Stimulated activated CD4-positive, alpha-beta T cell treated with anti-CD3 and anti-CD28 coated beads, TNF-alpha, amount 100 ng/mL, for 1 hour (primary cell): ENCODE data around the gene ITIH3.

Experiments
- DNase-seq, 3 donors: peaks; one replicate each; pipeline ENCODE4 v3.0.0-alpha.2; 2020; ENCODE audit warnings: low read depth in 3 of 3, low spot score in 1 of 3

Gene ITIH3

DNA sequence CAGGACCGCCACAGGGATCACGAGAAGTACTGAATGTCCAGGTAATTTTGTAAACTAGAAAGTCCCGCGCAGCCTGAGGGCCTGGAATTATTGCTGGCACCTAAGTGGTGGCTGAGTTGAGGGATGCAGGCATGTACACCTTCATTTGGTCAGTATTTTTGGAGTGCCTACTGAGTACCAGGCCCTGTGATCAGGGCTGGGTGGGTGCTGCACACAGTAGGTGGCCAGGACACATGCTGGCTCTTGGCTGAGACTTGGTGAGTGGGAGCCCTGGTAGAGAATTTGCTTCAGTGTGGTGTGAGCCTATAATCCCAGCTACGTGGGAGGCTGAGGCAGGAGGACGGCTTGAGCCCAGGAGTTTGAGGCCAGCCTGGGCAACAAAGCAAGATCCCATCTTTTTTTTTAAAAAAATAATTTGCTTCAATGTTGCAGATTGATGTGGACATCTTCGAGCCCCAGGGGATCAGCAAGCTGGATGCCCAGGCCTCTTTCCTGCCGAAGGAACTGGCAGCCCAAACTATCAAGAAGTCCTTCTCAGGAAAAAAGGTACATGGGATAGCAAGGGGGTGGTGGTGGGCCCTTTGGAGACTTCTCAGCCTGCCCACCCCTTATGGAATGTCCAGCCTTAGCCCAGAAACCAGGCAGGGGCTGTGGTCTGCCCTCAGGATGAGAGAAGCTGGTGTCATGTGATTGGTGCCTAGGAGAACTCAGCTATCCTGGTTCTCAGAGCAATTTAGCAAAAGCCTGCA is 14.6 kb upstream of the ITIH3 start:
- DNase-seq = no peak

DNA sequence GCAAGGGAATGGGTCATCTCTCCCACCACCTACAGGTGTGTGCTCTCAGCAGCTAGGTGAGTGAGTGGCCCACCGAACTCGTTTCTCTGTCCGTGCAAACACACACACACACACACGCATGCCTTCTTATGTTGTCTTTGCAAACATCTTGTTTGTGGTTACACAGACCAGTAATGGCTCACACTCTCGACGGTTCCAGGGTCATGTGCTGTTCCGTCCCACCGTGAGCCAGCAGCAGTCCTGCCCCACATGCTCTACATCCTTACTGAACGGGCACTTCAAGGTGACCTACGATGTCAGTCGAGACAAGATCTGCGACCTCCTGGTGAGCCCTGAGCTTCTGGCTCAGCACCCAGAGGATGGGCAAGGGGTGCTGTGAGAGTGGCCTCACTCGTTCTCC is 12.9 kb upstream of the ITIH3 start:
- DNase-seq = no peak

DNA sequence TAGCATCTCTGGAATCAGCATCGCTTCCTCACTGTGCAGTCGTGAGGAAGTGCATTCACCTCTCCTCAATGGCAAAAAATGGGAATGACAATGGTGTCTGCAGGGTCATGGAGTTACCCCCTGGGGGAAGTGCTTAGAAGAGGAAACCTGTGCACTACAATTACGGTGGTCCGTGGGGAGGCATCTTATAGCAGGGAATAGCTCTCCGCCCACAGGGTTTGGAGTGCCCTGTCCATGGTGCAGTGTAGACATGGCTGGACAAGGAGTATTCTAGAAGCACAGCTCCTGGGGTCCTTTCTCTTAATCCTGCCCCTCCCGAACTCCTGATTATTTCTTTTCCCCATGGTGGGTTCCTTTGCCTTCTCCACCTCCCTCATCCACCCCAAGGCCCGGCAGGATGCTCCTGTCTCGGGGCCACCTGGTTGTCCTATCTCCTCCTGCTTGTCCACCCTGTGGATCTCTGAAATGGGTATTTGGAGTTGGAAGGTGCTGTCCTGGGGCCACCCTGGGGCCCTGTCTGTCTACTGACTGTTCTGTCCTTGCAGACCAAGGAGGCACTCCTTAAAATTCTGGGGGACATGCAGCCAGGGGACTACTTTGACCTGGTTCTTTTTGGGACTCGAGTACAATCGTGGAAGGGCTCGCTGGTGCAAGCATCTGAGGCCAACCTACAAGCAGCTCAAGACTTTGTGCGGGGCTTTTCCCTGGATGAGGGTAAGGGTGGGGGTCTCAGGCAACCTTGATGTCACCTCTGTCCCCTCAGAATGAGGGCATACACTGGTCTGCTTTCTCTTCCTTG is 12.0 kb upstream of the ITIH3 start:
- no peak for DNase-seq

DNA sequence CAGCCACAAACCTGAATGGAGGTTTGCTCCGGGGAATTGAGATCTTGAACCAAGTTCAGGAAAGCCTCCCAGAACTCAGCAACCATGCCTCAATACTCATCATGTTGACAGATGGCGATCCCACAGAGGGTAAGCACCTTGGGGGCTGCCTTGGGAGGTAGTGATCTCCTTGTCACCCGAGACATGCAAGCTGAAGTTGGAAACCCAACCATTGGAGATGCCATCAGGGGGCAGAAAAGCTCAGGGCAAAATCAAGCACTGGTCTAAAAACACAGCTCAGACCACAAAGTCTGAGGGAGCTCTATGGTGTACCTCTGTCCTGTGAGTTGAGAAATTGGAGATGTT is 11.4 kb upstream of the ITIH3 start:
- DNase-seq = no peak

DNA sequence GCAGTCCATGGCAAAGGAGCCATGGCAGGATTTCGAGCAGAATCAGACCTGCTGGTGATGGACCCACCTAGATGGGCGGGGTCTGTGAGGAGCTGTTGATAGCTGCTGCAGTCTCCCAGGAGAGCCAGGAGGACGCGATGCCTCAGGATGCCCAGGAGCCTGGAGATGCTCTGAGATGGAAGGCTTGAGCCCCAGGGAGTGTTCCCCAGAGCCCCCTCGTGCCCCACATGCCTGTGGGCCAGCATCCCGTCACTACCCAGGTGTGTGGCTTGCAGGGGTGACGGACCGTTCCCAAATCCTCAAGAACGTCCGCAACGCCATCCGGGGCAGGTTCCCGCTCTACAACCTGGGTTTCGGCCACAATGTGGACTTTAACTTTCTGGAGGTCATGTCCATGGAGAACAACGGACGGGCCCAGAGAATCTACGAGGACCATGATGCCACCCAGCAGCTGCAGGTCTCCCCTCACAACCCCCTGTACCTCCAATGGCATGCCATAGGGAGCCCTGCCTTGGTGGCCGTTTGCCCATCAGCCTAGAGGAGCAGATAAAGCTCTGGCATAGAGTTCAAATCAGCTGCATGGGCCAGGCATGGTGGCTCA is 10.5 kb upstream of the ITIH3 start:
- no peak for DNase-seq

DNA sequence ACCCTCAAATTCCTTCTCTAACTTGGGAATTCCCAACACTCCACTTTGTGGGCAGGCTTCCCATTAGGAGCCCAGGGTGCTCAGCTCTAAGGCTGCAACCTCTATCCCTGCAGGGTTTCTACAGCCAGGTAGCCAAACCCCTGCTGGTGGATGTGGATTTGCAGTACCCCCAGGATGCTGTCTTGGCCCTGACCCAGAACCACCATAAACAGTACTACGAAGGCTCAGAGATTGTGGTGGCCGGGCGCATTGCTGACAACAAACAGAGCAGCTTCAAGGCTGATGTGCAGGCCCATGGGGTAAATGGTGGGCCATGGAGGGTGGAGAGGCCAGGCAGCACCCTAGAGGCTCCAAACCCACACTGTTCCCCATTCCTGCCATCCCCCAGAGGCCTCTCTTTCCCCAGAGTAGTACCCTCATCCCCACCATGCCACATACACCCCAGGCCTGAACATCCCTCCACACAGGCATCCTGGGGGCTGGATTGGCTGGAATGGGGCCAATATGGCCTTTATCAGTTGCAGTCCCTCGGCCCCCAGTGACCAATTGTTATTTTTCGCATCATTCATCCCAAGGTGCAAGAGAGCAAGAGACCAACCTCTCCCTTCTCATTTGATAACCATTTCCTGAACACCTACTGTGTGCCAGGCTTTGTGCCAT is 9.5 kb upstream of the ITIH3 start:
- DNase-seq = no peak

DNA sequence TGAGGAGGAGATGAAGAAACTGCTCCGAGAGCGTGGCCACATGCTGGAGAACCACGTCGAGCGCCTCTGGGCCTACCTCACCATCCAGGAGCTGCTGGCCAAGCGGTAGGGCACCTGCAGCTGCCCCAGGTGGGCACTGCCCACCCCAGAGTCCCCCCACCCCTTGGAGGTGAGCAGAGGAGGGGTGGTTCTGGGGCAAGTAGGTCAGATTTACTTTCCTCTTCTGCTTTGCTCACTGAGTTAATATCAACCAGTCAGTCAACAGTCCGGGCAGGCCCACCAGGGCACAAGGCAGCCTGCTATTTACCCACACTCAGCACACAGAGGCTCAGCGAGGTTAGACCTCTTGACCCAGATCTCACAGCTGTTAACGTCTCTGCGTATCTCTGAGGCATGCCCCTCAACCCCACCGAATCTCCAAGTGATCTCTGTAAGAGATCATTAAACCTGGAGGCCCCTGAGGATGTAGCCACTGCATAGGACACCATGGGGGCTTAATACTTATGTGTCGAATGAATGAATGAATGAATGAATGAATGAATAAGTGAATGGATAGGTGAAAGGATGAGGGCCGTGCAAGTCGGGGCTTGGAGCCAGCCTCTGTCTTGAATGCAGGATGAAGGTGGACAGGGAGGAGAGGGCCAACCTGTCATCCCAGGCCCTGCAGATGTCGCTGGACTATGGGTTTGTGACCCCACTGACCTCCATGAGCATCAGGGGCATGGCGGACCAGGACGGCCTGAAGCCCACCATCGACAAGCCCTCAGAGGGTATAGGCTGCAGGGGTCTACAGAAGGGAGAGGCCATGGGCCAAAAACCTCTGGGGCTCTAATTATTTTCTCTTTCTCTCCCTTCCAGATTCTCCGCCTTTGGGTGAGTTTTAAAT is 8.0 kb upstream of the ITIH3 start:
- no peak for DNase-seq

DNA sequence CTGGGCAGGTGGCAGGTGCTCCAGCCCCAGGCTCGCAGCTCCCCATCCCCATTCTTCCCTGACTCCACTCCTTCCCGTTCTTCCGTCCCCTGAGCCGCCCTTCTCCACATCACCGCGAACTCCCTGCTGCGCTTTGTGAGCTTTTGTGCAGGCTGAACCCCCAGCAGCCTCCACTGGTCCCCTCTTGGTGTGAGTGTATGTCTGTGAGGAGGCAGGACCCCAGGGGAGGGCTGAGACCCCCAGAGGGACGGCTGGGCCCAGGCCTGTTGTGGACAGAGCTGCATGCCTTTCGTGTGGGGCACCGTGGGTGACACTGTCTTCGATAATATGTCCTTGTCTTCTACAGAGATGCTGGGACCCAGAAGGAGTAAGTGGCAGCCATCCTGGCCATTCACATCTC is 7.3 kb upstream of the ITIH3 start:
- no peak for DNase-seq

DNA sequence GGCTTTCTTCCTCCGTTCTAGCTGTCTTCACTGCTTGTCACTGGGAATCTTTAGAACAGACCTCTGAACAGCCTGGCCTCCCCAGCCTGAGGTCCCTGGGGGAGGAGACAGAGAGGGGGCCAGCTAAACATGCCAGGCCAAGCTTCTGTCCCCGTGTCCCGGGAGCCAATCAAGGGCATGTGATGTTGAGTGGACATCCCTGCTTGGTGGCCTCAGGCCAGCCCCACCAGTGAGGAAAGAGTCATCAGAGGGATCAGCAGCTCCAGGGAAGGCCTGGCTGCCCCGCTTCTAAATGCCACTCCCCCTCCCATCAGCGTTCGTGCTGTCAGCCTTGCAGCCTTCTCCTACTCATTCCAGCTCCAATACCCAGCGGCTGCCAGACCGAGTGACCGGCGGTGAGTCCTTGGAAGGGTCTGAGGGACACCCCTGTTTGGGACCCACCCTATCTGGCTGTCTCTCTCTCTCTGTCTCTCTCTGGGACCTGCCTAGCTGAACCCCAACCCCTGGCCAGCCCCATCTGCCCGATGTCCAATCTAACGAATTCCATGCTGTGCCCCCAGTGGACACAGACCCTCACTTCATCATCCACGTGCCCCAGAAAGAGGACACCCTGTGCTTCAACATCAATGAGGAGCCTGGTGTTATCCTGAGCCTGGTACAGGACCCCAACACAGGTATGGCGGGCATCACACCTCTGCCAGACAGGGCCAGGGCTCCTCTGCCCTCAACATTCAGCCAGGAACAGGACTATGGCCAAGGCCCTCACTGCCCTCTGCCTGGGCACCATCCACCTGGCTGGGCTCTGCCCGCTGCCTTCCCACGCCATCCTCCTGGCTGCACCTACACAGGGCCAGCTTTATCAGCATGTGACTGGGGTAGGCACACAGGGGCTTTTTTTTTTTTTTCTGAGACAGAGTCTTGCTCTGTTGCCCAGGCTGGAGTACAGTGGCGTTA is 6.6 kb upstream of the ITIH3 start:
- no peak for DNase-seq

DNA sequence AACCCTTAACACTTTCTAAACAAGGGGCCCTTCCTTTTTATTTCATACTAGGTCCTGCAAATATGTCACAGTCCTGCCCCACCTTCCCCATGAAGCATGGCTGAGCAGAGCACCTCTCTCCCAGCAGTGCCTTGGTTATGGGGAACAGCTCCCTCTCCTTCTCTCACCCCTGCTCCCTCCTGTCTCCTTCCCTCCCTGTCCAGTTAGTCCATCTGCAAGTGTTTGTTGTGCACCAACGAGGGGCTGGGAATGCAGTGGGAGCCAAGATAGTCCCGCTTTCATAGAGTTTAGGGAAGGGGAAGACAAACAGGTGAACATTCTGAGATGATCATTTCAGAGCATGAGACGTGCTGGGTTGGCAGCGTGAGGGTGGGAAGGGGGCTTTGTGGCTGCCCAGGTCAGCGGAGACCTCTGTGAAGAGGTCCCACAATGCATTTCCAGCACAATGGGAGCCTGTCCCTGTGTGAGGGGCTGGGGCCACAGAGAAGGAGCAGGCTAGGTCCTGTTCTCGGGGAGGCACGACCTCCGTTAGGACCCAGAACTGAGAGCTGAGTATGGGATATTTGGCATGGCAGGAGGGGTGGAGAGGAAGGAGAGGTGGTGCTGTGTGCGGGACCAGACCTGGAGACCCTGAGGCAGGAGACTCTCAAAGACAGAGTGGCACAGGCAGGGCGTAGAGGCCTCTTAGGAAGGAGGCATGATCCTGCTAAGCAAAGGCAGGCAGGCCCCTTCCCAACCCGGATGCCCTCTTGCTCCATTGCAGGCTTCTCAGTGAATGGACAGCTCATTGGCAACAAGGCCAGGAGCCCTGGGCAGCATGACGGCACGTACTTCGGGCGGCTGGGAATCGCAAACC is 5.5 kb upstream of the ITIH3 start:
- DNase-seq = no peak

DNA sequence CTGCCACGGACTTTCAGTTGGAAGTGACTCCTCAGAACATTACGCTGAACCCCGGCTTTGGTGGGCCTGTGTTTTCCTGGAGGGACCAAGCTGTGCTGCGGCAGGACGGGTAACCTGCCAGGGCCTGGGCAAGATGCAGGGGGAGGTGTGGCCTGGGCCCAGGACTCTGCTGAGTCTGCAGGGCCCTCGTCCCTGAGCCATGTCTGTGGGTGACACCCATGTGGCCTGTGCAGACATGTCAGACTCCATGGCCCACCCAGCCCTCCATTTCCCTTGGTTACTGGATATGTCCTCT is 4.9 kb upstream of the ITIH3 start:
- no peak for DNase-seq

DNA sequence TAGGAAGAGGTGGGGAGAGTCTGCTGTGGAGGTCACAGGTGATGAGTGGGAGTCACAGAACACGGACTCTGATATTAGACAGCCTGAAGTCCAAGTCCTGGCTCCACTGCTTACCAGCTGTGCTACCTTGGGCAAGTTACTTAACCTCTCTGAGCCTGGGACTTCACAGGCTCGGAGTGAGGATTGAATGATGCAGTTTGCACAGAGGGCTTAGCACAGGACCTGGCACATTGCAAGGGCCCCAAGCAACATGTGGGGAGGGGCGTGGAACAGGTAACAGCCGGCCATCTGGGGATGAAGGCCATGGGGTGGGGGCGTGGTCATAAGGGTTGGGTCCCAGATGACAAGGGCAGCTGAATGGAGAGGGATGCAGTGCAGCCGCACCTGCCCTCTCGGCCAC is 4.3 kb upstream of the ITIH3 start:
- no peak for DNase-seq

DNA sequence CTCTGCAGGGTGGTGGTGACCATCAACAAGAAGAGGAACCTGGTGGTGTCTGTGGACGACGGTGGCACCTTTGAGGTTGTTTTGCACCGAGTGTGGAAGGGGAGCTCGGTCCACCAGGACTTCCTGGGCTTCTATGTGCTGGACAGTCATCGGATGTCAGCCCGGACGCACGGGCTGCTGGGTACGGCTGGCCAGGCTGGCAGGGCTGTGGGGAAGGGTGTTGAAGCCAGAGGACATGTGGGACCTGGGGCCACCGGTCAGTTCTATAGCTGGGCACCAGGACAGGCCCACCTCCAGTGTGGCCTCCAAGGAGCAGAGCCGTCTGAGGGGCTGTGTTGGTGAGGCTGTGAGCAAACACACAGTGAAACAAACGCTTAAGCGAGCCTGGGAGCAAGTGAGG is 3.9 kb upstream of the ITIH3 start:
- DNase-seq = no peak

DNA sequence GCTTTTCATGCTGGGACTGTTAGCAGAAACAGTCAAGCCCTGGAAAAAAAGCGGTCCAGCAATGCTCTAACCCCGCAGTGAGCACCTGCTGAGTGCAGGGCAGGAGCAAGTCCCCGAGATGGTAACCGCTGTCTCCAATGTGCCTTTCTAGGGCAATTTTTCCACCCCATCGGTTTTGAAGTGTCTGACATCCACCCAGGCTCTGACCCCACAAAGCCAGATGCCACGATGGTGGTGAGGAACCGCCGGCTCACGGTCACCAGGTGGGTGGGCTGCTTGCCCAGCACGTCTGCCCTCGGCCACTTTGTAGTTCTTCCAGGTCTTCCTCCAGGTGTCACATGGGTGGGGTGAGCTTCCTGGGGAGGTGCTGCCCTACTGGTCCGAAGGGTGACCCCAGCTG is 3.2 kb upstream of the ITIH3 start:
- DNase-seq = no peak

DNA sequence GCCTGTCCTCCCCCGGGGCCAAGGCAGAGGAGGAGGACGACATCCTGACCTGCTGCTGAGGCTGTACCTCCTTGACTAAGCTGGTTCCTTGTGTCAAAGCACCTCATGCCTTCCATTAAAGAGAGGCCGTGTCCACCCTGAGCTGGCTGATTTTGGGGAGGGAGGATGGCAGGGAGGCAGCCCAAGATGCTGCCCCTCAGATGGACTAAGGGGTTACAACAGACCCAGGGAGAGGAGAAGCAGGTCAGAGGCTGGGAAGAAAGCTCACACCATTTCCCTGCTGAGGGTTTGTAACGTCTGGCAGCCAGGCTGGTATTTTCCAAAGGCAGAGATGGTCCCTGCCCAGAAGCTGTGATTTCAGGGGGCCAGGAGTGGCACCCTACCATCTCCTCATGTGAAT is 2.7 kb upstream of the ITIH3 start:
- no peak for DNase-seq

DNA sequence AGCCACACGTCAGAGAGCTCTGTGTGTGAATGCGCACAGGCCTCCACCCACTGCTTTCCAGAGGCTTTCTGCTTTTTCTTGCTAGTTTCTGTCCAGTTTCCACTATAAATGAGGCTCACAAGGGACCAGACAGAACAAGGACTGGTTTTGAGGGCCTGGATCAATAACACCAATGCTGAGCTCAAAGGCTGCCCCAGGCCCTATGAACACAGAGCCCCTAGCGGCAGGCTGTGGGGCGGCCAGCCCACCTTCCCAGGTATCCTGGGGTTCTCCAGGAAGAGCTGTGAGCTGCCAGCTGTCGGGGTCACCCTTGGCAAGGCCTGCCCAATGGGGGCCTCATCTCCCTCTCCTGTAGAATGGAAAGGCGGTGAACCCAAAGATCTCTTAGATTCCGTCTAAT is 2.2 kb upstream of the ITIH3 start:
- DNase-seq = no peak

DNA sequence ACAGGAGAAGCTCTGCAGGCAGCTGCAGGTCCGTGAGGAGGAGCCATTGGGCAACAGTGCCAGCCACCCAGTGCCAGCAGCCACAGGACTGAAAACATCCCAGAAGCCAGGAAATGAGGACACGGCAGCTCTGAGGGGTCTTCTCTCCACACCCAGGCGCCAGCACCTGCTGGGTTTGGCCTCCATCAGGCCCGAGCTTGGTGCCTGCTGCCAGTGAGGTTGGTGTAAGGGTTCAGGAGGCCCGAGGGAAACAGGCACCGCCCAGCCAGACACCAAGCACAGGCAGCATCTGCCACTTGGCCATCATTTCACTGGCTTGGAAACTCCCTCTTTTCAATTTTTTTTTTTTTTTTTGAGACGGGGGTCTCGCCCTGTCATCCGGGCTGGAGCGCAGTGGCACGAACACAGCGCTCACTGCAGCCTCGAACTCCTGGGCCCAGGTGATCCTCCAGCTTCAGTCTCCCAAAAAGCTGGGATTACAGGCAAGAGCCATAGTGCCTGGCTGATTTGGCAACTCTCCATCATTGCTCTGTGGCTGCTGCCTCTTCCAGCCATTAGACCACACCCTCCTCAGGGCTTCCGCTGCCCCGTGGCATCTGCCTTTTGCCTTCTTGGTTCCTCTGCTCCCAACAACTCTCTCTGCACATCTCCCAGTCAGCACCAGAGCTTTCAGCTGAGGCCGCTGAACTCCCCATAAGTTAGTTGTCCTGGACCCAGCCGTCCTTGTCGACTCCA is 1.5 kb upstream of the ITIH3 start:
- DNase-seq = no peak
